Measurements from ENCODE around the gene KCNT2.
A peak's percentile ranks its signal among the peaks of the same experiment; 100 is the strongest.

KCNT2 gene

DNA sequence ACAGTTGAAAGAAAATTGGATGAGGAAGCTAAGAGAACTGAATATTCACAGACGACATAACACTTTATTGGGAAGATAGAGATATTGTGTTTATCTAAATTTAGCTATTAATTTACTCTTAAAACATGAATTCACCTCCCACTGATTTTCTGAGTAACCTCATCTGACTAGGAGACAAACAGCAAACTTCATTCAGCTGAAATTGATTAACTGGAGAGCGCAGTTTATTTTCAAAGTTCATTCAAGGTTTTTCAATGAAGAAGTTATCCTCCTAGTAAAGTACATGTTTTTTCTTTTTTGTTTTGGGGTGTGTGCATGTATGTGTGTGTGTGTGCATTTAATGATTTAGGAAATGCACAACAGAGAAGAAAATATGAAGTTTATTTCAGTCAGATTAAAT lies 215.0 kb downstream of the KCNT2 start:
- FAIRE-seq = peak; percentile 92

GRCh38 chr1:196387766-196388165 lies 220.5 kb downstream of the KCNT2 start:
- DNase-seq (ENCODE audit: insufficient read length, low spot score) (no peak), FAIRE-seq (no peak)
- TF ChIP-seq, protein P1, sequence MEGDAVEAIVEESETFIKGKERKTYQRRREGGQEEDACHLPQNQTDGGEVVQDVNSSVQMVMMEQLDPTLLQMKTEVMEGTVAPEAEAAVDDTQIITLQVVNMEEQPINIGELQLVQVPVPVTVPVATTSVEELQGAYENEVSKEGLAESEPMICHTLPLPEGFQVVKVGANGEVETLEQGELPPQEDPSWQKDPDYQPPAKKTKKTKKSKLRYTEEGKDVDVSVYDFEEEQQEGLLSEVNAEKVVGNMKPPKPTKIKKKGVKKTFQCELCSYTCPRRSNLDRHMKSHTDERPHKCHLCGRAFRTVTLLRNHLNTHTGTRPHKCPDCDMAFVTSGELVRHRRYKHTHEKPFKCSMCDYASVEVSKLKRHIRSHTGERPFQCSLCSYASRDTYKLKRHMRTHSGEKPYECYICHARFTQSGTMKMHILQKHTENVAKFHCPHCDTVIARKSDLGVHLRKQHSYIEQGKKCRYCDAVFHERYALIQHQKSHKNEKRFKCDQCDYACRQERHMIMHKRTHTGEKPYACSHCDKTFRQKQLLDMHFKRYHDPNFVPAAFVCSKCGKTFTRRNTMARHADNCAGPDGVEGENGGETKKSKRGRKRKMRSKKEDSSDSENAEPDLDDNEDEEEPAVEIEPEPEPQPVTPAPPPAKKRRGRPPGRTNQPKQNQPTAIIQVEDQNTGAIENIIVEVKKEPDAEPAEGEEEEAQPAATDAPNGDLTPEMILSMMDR (IDR thresholded peaks at IDR 0.05; ENCODE audit: insufficient read depth, missing control alignments) = no peak

More for the DNA sequence above, 215.0 kb downstream of the KCNT2 start:
- TF ChIP-seq, protein P1 (IDR thresholded peaks at IDR 0.05; ENCODE audit: insufficient read depth, missing control alignments) = no peak
- no peak for DNase-seq (ENCODE audit: insufficient read length, low spot score)

DNA sequence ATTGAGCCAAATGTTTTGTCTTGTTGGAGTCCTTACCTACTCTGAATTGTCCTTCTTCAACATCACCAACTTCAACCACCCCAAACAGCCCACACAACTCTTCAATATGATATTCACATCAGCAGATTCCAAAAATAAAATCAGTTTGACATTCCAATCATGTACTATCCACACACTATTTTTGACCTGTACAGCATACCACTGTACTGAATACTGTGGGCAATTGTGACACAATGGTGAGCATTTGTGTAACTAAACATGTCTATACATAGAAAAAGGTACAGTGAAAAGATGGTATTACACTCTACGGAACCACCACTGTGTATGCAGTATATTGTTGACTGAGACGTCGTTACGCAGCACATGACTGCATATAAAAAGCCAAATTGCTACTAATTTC lies 223.1 kb downstream of the KCNT2 start:
- no peak for DNase-seq (ENCODE audit: insufficient read length, low spot score)
- TF ChIP-seq, protein P1 (IDR thresholded peaks at IDR 0.05; ENCODE audit: insufficient read depth, missing control alignments) = no peak
- peak; percentile 93 for FAIRE-seq

DNA sequence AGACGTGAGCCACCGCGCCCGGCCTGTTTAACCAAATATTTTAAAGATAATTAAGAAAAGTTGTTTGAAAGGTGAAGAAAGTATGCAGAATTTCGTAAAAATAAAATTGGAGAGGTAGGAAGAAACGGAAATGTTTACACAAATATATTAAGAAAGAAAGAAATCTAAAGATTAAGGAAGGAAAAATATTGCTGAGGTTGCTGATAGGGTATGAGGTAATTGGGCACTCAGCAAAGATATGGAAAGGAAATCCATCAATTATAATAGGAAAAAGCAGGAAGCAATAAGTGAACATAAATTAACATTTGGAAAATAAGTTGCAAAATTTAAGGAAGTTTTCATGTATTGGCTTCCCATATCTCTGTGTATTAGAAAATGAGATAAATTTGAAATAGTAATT lies 225.9 kb downstream of the KCNT2 start:
- FAIRE-seq (no peak), DNase-seq (ENCODE audit: insufficient read length, low spot score) (no peak)
- TF ChIP-seq, protein P1 (IDR thresholded peaks at IDR 0.05; ENCODE audit: insufficient read depth, missing control alignments) = no peak

GRCh38 chr1:196381544-196381943 lies 226.7 kb downstream of the KCNT2 start:
- TF ChIP-seq, protein P1 (IDR thresholded peaks at IDR 0.05; ENCODE audit: insufficient read depth, missing control alignments) = no peak
- FAIRE-seq = peak; percentile 61
- DNase-seq (ENCODE audit: insufficient read length, low spot score) = no peak

GRCh38 chr1:196380316-196380715 lies 227.9 kb downstream of the KCNT2 start:
- FAIRE-seq (no peak), DNase-seq (ENCODE audit: insufficient read length, low spot score) (no peak)
- TF ChIP-seq, protein P1 (IDR thresholded peaks at IDR 0.05; ENCODE audit: insufficient read depth, missing control alignments) = no peak

DNA sequence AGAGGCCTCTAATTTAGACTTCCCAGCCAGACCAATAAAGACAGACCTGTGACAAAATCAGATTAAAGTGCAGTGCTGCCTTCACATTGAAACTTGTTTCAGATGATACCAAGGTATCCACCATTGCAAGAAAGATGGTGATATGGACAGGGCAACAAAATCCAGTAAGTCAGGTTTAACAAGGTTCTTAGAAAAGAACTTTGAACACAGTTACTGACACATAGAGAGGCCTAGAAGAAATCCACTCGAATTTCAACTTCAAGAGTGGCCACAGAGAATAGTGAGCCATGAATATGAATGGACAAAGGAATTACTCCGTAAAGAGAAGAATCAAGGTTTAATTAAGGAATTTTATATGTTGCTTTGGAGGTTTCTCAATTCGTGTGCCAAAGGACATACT lies 230.4 kb downstream of the KCNT2 start:
- FAIRE-seq (peak; percentile 70), DNase-seq (ENCODE audit: insufficient read length, low spot score) (no peak)
- TF ChIP-seq, protein P1 (IDR thresholded peaks at IDR 0.05; ENCODE audit: insufficient read depth, missing control alignments) = no peak
